Sigmoid colon (tissue), 4 donors: ENCODE results near the gene U2AF2.

Experiments
- CTCF ChIP-seq, 4 experiments: fragments of 450-650 bp in 3 of 4; fragments of 200-600 bp in 1 of 4; IDR thresholded peaks; one replicate each; pipeline ENCODE4 v1.5.1; 2016 to 2019; ENCODE audit warnings: antibody characterized with exemption in 4 of 4, mild to moderate bottlenecking in 3 of 4, moderate library complexity in 2 of 4
- EP300 ChIP-seq, 4 donors: sonication (generic); formaldehyde crosslinking; IDR thresholded peaks; one replicate each; pipeline ENCODE4 v1.6.1; 2017; ENCODE audit warnings: antibody characterized with exemption in 4 of 4
- POLR2AphosphoS5 ChIP-seq, 4 donors: sonication (generic); formaldehyde crosslinking; IDR thresholded peaks; one replicate each; pipeline ENCODE4 v1.6.1; 2017; ENCODE audit warnings: antibody characterized with exemption in 4 of 4

DNA sequence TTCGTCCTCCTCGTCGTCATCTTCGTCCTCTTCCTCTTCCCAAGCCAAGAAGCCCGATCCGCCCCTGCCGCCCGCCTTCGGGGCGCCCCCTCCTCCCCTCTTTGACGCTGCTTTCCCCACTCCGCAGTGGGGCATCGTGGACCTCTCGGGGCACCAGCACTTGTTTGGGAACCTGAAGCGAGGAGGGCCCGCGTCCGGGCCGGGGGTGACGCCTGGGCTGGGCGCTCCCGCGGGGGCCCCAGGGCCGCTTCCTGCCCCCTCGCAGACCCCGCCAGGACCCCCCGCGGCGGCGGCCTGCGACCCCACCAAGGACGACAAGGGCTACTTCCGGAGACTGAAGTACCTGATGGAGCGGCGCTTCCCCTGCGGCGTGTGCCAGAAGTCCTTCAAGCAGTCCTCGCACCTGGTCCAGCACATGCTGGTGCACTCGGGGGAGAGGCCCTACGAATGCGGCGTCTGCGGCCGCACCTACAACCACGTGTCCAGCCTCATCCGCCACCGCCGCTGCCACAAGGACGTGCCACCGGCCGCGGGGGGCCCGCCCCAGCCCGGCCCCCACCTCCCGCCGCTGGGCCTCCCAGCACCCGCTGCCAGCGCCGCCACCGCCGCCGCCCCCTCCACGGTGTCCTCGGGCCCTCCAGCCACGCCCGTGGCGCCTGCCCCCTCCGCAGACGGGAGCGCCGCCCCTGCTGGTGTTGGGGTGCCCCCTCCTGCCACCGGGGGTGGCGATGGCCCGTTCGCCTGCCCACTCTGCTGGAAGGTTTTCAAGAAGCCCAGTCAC lies 40.7 kb upstream of the U2AF2 start:
- TF ChIP-seq CTCF (IDR thresholded peaks at IDR 0.05) (no peak), EP300 (IDR thresholded peaks at IDR 0.05) (no peak), POLR2AphosphoS5 (IDR thresholded peaks at IDR 0.05) (no peak)
